HG03060 (cell line): ENCODE results near the gene GALNT7.
A peak's percentile ranks its signal among the peaks of the same experiment; 100 is the strongest.

Experiments
- ATAC-seq: cut with Tn5 transposase; IDR thresholded peaks from one replicate; pipeline ENCODE4 v1.9.1; 2021; ENCODE audit warnings: low read depth, moderate number of reproducible peaks; ENCODE audit not compliant: unreplicated experiment

Gene GALNT7

DNA sequence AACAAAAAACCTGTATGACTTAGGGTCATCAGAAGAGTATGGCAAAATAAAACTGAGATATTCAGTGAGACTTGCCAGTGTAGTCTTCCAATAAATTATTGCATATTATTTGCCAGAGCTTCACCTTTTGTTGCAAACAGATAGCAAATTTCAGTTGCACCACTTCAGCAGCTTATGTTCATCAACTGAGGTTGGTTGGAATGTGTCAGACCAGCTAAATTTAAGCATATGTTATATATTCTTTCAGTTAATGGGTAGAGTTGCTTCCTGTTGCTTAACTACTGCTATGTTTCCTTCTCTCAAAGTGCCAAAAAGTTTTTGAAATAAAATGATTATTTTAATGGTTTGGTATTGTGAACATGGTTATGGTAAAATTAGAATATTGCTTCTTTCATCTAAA lies 61.5 kb downstream of the GALNT7 start:
- no peak for ATAC-seq

- no peak for ATAC-seq
These were observed 63.3 kb downstream of the GALNT7 start for GRCh38 chr4:173231916-173232315.

- no peak for ATAC-seq
These were observed 65.2 kb downstream of the GALNT7 start for GRCh38 chr4:173233857-173234256.

DNA sequence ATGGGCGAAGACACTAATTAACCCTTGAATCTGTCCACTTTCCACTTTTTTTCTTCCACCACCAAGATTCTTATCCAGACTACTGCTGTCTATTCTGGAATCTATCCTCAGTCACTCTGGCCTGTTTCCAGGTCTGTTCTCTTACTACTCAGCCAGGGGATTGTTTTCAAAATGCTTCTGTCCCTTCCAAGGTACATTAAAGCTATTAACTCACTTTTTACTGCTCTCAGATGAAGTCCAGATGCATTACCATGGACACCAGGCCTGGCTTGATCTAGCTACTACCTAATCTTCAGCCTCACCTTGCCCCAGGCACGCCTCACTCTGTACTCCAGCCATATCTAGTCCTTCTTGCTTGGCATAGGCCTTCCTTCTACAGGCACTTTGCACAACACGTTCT lies 66.4 kb downstream of the GALNT7 start:
- no peak for ATAC-seq

- ATAC-seq = no peak
These were observed 67.7 kb downstream of the GALNT7 start for GRCh38 chr4:173236301-173236700.

DNA sequence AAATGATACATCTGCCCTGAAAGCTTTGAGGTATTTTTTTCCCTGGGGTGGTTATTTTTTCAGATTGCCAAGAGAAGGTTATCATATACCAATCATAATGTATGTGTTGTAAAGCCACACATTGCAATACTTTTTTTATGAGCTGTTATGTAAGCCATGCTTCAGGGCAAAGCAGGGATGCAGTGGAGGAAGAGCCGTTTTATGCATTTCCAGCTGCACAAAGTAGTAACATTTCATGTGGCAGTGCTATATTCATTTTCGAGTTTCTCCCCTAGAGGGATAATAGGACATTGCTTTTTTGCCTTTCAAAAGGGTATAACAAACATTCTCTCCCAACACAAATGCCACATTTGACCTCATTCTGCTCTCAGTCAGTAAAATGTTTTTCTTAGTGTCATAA lies 68.5 kb downstream of the GALNT7 start:
- no peak for ATAC-seq

DNA sequence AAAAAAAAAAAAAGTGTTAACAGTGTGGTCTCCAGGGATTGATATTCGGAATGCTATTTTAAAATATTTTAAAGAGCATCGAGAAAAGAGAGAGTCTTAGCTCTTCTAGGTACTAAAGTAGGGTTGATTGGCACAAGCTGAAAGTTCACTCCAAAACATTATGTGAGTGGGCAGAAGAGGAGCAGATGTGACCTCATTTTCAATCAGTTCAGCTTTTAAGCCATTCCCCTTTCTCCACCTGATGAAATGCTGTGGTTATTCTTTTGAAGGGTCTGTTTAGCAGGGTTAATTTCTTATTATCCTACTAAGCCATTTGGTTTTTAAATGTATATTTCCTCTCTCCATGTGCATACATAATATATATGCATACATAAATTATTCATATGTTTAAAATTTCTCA lies 69.2 kb downstream of the GALNT7 start:
- ATAC-seq = no peak

DNA sequence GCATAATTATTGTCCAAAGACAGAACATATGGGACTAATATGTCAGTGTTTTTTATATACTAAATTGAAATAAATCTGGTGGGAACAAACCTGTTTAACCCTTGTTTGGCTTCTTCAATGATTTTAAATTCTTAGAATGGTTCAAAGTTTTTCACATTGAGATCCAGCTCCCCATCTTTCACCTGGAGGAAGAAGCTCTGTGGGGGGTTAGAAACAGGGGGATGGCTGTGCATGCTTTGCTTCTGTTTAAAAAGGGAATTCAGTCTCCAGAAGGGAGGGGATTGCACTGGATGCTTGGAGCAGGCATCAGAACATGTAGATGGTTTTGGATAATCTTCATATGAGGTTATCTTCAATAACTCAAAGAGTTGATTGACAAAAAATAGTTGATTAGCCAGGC lies 72.1 kb downstream of the GALNT7 start:
- ATAC-seq = no peak

GRCh38 chr4:173242466-173243250 lies 74.0 kb downstream of the GALNT7 start:
- no peak for ATAC-seq

DNA sequence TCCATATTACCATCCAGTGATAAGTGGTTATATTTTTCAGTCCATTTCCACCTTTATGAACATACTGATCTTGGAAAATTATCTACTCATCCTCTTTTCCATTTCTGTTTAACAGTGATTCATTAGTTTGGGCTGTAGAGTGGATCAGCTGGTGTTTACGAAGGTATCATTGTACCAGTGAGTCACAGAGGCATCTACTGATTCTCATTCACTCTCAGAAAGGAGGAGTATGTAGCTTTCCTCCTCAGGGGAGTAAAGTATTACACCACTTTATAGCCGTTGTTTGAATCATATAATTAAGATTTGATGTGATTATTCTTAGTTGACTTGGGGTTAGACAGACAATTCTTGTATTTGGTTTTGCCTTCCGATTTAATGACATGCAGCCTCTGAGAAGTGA lies 74.7 kb downstream of the GALNT7 start:
- ATAC-seq = no peak

DNA sequence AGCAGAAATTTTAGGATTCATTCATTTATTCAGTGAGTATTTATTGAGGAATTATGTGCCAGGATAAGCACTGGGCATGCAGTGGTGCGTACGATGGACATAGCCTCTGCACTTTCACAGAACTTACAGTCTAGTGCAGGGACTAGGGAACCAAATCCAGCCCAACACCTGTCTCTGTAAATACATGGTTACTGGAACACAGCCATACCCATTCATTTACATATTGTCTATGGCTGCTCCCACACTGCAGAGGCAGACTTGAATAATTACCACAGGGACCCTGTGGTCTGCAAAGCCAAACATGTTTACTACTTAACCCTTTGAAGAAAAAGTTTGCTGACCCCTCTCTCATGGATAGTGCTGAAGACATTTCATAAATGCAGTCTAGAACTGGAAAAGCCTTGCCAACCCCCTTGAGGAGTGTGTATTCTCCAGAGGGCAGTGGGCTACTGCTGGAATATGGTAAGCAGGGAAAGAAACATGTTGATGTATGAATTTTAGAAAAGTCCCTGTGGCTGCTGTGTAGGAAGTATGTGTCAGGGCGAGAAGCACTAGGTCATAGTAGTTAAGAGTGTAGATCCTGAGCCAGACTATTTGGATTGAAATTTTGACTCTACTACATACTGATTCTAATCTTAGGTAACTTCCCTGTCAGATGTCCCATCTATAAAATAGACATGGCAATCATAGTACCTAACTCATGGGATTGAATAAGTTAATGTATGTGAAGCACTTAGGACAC lies 75.5 kb downstream of the GALNT7 start:
- ATAC-seq = peak; percentile 78

DNA sequence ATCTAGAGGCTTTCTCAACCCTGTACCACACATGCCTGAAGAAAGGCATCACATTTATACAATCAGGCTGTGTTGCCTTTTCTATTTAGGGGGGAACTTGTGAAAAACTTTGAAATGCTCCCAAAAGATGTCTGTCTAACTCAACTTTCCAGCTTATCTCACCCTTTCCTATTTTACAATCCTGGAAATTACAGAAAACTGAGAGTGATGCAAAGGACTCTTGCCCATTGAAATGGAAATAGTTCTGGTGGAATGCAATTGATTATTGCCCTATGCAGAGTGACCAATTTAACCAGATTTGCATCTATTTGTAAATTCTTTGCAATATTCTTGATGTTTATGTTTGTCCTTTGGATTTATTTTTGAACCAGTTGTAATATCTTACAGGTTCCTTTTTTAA lies 77.3 kb downstream of the GALNT7 start:
- no peak for ATAC-seq

DNA sequence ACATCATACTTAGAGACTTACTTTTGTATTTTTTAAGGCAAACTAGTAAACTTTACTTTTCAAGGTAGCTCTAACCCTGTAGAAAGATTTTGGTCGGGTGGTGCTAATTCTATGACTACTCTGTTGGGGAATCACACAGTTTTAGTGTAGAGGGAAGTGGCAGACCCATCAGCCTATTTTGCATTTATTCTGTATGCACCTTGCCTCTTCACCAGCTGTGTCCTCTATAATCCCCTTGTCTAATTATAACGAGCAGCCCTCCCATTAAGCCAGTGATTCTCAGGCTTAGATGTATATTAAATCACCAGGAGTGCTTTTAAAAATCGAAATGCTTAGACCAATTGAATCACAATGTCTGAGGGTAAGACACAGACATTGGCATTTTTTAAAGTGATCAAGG lies 78.1 kb downstream of the GALNT7 start:
- peak; percentile 43 for ATAC-seq

DNA sequence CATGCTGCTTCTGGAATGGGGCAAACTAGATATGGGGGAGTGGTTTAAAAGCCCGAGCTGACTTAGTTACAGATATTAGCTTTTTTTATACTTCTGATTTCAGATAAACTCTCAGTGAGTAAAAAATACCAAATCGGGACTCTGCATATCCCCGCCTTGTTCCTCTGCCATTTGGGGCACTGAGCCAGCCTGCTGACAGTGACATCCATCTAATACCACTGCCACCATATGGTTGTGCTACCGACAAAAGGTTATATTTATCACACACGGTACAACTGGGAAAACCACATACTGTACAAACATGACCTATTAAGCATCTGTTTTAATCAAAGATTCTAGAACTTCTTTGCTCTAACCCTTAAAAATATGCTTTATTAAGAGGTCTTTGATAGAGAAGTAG lies 78.7 kb downstream of the GALNT7 start:
- no peak for ATAC-seq

DNA sequence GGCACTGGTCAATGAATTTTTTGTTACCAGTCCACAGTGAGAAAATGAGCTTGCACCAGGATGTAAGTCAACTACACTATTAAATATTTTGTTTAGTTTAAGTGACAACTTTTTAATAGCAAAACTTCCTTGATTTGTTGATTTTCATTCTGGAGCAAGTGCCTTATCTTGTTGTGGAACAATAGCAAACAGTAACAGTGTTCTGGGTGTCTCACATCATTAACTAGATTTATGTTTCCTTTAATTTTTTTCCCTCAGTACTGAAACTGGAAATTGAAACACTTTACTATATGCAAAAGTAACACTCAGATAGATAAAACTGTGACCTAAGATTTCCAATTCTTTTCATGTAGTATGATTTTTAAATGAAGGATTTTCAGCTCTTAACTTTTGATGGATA lies 80.1 kb downstream of the GALNT7 start:
- no peak for ATAC-seq

GRCh38 chr4:173252024-173252935 lies 83.7 kb downstream of the GALNT7 start:
- peak; percentile 99 for ATAC-seq

DNA sequence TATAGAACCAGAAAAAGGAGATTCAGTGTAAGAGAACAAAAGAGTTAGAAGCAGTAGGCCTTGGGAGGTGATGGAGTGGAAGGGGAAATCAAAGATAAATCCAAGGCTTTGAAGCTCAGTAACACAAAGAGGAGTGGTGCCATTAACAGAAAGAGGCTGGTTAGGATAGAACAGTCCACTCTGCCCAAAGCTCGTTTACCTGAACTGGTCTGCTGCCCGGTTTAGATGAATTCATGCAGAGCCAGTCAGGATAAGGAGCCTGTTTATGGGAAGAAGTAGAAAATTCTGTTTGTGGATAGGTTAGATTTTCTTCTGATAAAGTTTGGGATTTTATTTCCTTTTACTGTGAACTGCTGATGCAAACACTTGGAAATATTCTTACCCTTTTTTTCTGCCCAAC lies 85.0 kb downstream of the GALNT7 start:
- no peak for ATAC-seq

DNA sequence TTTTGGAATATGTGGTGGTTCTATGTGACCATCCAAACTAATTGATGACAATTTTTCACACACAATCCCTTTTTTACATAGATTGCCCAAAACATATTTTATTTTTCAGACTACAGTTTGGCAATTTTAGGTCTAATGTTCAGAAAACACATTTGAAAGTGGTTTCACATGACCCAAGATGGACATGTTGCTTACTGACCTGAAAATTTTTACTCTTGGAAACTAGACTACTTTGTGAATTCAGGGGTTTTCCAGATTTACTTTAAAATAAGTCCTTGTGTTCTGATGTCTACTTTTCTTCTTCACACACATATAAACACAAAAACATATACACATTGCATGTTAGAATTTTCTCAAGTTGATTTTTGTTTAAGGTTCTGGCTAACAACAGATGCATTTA lies 86.0 kb downstream of the GALNT7 start:
- ATAC-seq = no peak

GRCh38 chr4:173256825-173257224 lies 88.2 kb downstream of the GALNT7 start:
- ATAC-seq = no peak

GRCh38 chr4:173257732-173258717 lies 89.4 kb downstream of the GALNT7 start:
- peak; percentile 77 for ATAC-seq
